Fibroblast of skin of right quadriceps (primary cell): Measurements from ENCODE around the gene MPHOSPH6.
"Not testable (repeated sequence)": the region's sequence is repeated elsewhere in the genome, so short reads cannot be mapped to it uniquely, and the experiment has no call there.

Experiments used
- DNase-seq: peaks from one replicate; pipeline ENCODE4 v3.0.0-alpha.2; 2013

Gene MPHOSPH6

GRCh38 chr16:82113741-82114140 is 56.3 kb downstream of the MPHOSPH6 start:
- no peak for DNase-seq

- DNase-seq = no peak
These were observed 58.1 kb downstream of the MPHOSPH6 start for GRCh38 chr16:82111944-82112343.

- DNase-seq = not testable (repeated sequence)
These were observed 60.8 kb downstream of the MPHOSPH6 start for GRCh38 chr16:82109266-82109665.

GRCh38 chr16:82108774-82109173 is 61.2 kb downstream of the MPHOSPH6 start:
- no peak for DNase-seq

GRCh38 chr16:82108100-82108499 is 61.9 kb downstream of the MPHOSPH6 start:
- DNase-seq = no peak

GRCh38 chr16:82105107-82105506 is 64.9 kb downstream of the MPHOSPH6 start:
- no peak for DNase-seq
